Measurements from ENCODE around the gene SSH3.
A peak's percentile ranks its signal among the peaks of the same experiment; 100 is the strongest.
"Not testable (repeated sequence)": the region's sequence is repeated elsewhere in the genome, so short reads cannot be mapped to it uniquely, and the experiment has no call there.

The SSH3 gene

GRCh38 chr11:67312187-67313021, 9.1 kb downstream of the SSH3 start:
- DNase-seq: no peak

DNA sequence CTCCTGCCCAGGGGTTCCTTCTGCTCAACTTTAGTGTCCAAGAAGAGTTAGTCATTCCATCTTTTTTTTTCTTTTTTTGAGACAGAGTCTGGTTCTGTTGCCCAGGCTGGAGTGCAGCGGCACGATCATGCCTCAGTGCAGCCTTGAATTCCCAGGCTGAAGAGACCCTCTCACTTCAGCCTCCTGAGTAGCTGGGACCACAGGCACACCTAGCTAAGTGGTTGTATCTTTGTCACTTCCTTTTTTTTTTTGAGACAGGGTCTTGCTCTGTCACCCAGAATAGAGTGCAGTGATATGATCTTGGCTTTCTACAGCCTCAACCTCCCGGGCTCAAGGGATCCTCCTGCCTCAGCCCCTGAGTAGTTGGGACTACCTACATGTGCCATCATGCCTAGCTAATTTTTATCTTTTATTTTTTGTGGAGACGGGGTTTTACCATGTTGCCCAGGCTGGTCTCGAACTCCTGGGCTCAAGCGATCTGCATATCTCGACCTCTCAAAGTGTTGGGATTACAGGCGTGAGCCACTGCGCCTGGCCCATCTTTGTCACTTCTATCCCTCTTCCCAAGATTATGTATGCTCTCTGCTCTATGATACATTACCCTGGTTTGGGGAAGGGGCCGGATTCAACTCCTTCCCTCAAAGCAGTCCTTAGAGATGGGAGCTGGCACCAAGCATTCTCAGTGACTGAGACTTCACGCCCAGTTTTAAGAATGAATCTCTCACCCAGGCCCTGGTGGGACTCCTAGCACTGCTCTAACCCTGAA, 10.0 kb downstream of the SSH3 start:
- DNase-seq: no peak

DNA sequence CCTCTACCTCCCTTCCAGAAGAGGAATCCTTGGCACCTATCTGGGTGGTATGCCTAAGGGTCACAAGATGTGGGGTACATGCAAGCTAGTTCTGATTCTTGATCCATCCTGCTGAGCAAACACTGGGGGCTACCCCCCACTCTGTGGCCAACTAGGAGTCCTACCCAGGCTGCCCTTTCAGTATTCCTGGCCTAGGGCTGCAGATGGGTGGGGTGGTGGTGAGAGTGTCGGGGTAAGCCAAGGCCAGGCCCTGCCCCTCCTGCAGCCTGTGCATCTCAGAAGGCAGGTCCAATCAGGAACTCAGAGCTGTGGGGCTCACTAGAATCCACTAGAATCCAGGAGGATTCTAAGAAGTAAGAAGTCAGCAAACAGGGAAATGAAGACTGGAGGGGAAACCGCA, 10.9 kb downstream of the SSH3 start:
- DNase-seq: no peak

GRCh38 chr11:67315325-67315909, 12.1 kb downstream of the SSH3 start:
- DNase-seq: no peak

DNA sequence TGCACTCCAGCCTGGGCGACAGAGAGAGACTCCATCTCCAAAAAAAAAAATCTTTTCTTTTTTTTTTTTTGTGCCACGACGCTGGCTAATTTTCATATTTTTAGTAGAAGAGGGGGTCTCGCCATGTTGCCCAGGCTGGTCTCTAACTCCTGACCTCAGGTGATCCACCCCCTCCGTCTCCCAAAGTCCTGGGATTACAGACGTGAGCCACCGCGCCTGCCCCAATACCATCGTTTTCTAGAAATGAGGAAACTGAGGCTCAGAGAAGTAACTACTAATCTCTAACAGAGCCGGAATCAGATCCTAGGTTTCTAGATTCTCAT, 13.5 kb downstream of the SSH3 start:
- no peak for DNase-seq

DNA sequence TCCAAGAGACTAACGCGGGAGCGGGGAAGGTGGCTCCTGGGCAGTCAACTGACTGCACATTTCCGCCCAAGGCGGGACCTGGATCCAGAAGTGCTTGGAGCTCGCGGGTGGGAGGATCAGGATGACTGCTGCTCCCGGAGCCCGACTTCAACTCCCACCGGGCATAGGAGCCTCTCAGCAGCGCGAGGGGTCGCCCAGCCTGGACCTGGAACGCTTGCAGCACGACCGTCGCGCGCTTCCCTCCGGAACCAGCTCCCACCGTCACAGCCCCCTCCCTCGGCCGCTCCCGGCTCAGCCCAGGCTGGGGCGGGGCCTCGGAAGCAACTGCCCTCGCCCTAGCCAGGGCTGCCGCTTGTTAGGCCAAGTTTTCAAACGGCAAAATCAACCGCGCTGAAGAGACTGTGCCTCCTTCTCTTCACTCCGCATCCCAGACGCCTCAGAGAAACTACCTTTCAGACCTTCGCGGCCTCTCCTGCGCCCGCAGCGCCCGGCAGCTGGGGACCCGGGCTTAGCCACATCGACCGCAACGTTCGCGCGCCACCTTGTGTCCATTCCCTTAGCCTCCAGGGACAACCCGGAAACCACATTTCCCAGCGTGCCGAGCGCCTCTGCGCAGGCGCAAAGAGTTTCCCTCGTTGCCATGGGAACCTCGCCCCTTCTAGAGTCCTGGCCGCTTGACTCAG, 14.0 kb downstream of the SSH3 start:
- DNase-seq: peak; percentile 92

GRCh38 chr11:67317888-67318555, 14.7 kb downstream of the SSH3 start:
- DNase-seq: no peak

DNA sequence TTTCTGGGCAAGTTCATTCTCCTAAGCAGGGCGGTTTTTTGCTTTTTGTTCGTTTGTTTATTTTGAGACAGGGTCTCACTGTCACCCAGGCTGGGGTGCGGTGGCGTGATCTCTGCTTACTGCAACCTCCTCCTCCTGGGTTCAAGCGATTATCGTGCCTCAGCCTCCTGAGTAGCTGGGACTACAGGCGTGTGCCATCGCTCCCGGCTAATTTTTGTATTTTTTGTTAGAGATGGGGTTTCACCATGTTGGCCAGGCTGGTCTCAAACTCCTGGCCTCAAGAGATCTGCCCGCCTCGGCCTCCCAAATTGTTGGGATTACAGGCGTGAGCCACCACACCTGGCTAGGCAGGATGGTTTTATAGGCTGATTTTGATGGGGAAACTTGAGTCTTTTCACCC, 15.5 kb downstream of the SSH3 start:
- not testable (repeated sequence) for DNase-seq

- no peak for DNase-seq
Measured at GRCh38 chr11:67320011-67320410, 16.7 kb downstream of the SSH3 start.

DNA sequence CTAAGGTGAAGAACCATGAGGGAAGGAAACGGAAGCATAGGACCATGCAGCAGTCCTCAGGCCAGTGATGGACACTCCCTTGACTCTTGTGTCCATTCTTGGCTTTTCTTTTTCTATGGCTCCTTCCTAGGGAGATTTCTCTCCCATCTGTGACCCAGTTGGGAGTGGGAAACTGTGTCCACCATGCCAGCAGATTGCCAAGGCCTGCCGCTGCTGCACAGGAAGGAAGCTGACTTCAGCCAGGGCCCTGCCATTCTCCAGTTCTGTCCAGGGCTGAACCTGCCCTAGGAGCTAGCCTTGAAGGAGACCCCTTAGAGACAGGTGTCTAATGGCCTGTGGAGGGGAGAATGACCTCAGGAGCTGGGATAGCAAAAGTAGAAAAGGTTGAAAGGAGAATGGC, 17.4 kb downstream of the SSH3 start:
- no peak for DNase-seq

DNA sequence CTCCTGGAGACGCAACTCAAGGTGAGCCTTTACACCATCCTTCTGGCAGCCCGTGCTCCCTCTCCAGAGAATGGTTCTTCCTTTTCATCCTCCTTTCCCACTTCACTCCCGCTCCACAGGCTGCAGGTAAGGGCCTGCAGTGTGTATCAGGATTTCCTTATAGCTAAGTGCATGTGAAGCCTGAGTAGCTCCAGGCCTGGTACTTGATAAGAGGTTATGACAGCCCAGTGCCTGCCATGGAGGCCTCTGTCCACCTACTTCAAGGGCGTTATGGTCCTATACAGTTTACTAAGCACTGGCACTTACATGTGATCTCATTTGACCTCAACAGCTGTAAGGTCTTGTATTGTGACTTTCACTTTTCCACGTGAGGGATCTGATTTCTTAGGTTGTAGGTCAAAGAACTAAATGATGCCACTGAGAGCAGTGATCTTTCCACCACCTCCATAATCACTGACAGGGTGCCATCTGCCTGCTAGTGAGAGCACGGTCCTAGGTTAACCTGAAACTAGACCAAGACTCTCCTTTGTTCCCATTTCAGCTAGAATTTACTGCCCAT, 18.1 kb downstream of the SSH3 start:
- no peak for DNase-seq

- DNase-seq: no peak
Measured at GRCh38 chr11:67322049-67322448, 18.7 kb downstream of the SSH3 start.

DNA sequence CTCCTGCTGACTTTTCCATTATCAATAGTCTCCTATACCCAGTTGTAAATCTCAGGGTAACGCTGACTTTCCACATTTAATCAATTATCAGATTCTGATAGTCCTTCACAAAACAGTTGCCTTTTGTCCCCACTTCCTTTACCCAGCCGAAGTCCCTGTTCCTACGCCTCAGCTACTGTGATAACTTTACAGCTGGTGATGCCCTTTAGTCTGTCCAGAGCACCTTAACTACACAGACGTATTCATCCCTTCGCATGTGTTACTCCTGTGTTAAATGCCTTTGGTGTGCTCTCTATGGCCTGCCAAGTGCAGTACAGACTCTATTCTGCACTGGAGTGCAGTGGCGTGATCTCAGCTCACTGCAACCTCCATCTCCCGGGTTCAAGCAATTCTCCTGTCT, 20.2 kb downstream of the SSH3 start:
- DNase-seq: no peak

- no peak for DNase-seq
Measured at GRCh38 chr11:67332081-67332691, 28.9 kb downstream of the SSH3 start.

GRCh38 chr11:67337257-67337656, 33.9 kb downstream of the SSH3 start:
- no peak for DNase-seq

- peak; percentile 12 for DNase-seq
Measured at GRCh38 chr11:67344264-67344663, 40.9 kb downstream of the SSH3 start.

DNA sequence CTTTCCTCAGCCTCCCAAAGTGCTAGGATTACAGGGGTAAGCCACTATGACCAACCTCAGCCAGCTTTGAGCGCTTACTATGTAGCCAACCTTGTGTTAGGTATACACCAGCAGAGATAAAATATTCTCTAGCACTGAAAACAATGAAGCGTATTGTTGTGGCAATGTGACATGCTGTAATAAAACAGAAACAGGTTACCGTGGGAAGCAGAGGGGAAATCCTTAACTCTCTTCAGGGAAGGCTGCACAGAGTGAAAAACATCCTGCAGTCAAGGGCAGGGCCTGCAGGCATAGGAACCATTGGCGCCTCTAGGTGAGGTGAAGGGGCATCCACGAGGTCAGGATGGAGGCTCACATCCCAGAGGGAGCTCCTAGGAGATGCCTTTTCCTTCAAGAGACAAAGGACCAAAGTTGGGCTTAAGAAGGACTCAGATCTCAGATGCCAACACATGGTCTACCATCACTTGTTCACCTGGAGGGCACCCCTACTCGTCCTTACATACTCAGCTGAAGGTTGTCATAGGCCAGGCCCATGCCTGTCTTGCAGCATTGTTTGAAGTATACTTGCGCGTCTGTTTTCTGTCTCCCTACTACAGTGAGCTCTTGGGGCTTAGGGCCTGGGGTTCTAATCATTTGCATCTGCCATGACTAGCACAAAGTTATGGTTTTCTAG, 42.1 kb downstream of the SSH3 start:
- no peak for DNase-seq

- no peak for DNase-seq
Measured at GRCh38 chr11:67345920-67346819, 42.8 kb downstream of the SSH3 start.

- no peak for DNase-seq
Measured at GRCh38 chr11:67347964-67348749, 44.8 kb downstream of the SSH3 start.

DNA sequence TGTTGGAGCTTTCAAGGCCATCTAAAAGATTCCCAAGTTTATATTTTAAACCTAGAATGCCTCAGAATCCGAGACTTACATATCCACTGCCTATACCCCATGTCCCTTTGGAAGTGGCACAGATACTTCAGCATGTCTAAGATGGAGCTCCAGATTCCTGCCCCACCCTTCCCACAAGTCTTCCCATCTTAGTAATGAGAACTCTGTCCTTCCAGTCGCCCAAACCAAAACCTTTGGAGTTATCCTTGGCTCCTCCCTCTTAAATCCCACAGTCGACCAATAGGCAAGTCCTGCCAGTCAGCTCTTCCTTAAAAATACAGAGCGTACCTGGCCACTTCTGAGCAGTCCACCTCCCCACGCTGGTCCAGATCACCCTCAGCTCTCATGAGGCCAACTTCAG, 45.7 kb downstream of the SSH3 start:
- no peak for DNase-seq
